HUDEP-2 (cell line): ENCODE measurements around the gene FBLN1.
"Not testable (repeated sequence)": the region's sequence is repeated elsewhere in the genome, so short reads cannot be mapped to it uniquely, and the experiment has no call there.

ENCODE experiments used
- DNase-seq, 76 experiments: peaks; one replicate each; lab custom pipeline; 2025; ENCODE audit not compliant: unreplicated experiment in 76 of 76; lab: John Stamatoyannopoulos, UW

Gene FBLN1

DNA sequence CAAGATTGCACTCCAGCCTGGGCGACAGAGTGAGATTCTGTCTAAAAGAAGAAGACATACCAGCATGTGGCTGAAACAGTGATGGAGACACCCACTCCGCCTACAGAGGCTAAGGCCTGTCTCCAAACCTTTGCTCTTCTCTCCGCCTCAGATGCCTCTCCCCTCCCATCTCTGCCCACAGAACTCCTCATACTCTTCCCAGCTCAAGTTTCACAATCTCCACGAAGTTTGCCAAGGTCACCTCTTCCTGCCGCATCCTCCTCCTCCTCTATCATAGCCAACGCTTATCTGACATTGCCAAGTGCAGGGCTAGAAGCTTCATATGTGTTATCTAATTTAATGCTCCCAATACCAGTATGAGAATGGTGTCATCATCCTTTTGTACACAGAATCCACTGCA, 25.9 kb upstream of the FBLN1 start:
- DNase-seq: no peak

DNA sequence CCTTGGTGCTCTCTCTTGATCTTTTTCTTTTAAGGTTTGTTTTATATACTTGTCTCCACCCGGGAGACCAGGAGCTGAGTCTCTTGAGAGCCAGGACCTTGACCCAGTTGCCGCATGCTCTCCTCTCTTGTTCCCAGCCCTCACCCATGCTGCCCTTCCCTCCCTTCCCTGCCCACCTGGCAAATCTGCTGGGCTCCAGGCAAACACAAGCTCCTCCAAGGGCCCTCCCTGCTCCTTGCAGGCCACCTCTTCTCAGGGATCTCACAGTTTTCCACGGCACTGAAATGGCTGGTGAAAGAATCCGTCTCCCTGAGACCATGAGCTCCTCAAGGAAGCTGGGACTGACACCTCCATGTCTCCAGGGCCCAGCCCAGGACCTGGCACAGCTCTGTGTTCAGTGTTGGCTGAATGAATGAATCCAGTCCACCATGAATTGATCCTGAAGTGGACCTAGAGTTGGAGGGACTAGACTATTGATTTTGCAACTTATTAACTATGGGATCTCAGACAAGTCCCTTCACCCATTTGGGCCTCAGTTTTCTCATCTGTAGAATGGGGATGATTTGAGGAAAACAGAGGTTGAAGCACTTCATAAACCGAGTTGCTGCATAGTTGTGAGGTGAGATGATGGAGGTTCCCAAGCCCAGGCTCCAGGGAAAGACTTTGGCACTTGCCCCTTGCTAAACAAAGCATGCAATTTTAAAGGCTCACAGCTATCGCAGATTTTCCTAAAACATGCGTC, 25.1 kb upstream of the FBLN1 start:
- DNase-seq: no peak

DNA sequence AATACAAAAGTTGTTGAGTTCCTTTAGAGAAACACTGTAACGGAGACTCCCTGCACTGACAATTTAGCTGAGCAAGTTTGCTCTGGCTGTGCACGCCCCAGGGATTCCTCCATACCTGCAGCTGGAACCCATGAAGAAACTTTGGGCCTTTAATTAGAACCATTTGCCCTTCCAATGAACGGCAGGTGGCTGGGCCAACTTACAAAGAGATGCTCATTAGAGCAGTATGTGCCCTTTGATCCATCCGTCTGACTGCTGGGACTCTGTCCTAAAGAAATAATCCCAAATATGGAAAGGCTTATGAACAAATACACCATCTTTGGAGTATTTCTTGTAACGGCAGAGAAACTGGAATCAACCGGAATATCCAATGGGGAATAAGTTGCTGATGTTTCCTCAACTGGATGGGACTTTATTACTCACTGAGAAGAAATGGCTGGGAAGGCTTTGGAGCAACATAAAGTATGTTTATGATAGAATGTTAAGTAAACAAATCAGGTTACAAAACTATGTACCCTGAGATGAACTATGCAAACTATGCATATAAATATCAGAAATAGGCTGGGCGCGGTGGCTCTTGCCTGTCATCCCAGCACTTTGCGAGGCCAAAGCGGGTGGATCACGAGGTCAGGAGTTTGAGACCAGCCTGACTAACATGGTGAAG, 24.4 kb upstream of the FBLN1 start:
- DNase-seq: no peak

GRCh38 chr22:45480717-45481116, 22.0 kb upstream of the FBLN1 start:
- DNase-seq: no peak

- DNase-seq: no peak
Observed at GRCh38 chr22:45481661-45482060, 21.0 kb upstream of the FBLN1 start.

DNA sequence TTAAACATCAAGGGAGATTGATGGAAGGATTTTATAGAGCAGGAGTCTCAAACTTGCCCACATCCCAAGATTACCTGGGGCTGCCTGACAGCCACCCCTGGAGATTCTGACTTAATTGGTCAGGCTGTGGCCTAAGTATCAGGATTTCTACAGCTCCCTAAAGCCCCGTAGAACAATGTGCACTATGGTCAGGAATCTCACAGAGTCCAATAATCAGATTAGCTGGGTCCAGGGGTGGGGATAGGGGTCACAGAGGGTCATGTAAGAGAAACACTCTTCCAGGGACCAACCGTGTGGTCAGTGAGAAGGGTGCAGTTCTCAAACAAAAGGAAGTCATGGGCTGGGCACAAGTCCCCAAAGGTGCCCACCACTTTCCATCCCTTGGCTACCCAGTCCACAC, 20.5 kb upstream of the FBLN1 start:
- no peak for DNase-seq

DNA sequence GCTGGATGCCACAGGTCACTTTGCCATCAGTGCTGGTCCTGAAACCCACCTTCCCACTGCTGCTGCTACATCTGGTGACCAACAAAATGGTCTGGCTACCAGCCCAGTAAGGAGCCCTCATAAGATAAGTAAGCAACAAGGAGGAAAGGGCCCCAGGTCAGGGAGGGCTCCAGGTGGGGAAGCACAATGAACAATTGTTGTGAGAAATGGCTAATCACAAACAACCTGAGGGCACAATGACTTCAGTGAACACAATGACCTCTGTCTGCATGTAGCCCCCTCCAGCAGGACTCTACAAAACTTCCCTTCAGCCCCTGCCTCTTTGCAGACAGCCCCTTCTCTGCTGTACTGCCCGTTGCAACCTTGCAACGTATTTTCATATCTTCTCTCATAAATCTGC, 19.4 kb upstream of the FBLN1 start:
- DNase-seq: no peak

DNA sequence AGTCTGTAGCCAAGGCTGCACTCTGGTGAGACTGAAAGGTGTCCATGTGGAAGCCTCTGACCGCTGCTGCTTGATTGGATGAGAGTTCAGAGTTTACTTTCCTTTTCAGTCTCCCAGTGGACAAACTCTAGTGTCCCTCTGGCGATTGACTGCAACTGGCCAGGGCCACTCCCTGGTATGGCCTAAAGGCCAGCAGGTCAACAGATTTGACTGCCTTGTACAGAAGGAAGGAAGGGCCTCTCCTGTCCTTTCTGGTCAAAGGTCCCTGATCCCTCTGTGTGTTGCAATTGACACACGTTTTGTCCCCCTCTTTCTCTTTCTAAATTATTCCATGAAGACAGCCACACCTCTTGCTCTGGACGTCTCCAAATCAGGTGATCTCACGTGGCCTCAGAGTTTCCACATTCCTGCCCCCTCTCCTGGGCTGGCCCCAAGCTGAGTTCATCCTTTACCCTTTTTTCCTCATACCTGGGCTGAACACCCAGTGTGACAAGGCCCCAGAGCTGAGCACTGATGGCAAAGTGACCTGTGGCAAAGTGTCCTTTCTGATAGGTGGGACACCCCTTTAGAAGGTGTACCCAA, 18.7 kb upstream of the FBLN1 start:
- no peak for DNase-seq

GRCh38 chr22:45484742-45485141, 17.9 kb upstream of the FBLN1 start:
- DNase-seq: no peak

DNA sequence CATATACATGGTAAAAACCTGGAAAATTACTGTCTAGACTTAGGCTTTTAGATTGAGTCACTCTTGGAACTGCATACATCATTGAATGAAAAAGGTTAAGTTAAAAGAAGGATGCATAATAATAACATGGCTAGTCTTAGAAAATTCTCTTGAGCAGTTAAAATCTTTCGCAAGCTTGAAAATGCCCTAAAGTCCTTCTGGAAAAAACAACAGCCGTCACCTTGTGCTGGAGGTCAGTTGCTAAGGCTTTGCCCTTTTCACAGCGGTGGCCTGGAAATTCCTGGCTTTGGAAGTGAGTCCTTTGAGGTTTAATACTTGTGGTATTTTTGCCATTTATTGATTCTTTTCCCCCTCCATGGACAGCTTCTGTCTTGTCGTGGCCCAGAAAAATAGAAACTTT, 17.4 kb upstream of the FBLN1 start:
- DNase-seq: no peak

DNA sequence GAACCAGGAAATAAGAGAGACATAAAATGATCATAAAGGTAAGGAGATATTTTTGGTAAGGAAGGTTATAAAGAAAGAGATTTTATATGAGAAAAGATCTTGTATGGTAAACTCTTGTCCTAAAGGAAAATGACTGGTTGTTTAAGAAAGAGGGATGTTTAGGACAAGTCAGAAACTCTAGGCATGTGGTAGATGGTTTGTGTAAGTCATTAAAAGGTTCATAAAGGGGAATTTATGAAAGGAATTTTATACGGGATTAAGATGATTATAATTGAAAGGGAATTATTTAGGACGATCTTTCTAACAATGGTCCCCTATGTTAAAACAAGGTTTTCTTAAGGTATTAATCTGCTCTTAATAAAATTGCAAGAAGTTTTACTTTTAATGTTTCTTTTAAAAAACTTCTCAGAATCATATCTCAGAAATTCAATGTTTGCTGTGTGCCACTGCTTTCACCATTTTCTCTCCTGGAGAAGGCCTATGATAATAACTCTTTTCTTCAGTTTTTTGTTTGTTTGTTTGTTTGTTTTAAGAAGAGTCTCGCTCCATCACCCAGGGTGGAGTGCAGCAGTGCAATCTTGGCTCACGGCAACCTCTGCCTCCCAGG, 13.8 kb upstream of the FBLN1 start:
- no peak for DNase-seq

DNA sequence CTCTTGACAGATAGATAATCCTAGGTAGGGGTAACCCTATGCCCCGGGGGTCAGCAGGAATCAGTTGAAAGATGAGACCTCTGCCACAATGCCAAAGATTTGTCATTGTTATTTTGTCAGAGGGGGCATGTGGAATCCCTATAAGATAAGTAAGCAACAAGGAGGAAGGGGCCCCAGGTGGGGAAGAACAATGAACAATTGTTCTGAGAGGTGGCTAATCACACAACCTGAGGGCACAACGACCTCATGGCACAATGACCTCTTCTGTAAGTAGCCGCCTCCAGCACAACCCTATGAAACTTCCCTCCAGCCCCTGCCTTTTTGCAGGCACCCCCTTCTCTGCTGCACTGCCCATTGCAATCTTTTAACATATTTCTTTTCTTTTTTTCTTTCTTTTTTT, 11.8 kb upstream of the FBLN1 start:
- no peak for DNase-seq

- DNase-seq: no peak
Observed at GRCh38 chr22:45491841-45492240, 10.8 kb upstream of the FBLN1 start.

- DNase-seq: no peak
Observed at GRCh38 chr22:45493286-45493771, 9.4 kb upstream of the FBLN1 start.

- DNase-seq: not testable (repeated sequence)
Observed at GRCh38 chr22:45494306-45494705, 8.4 kb upstream of the FBLN1 start.

GRCh38 chr22:45495616-45496015, 7.1 kb upstream of the FBLN1 start:
- DNase-seq: not testable (repeated sequence)

DNA sequence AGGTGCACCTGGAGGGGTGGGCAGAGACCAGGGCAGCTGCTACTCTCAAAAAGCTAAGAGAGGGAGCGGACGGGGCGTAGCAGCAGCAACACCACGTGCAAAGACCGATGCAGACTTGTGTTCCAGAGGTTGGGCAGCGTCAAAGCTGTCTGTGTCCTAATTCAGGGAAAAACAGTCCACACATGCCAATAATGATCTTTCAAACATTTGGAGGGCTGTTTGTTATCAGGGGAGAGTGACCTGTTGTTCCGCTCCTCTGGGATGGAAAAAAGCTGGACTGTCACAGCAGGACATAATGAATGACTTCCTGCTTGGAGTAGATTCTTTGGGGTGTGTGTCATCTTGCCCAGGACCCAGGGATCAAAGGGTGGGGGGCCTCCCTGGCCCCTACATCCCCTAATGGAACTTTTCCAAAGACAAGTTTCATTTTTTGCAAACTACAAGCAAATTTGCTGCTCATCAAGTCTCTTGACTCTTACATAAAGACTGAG, 6.2 kb upstream of the FBLN1 start:
- no peak for DNase-seq

- DNase-seq: no peak
Observed at GRCh38 chr22:45497351-45498145, 5.1 kb upstream of the FBLN1 start.

DNA sequence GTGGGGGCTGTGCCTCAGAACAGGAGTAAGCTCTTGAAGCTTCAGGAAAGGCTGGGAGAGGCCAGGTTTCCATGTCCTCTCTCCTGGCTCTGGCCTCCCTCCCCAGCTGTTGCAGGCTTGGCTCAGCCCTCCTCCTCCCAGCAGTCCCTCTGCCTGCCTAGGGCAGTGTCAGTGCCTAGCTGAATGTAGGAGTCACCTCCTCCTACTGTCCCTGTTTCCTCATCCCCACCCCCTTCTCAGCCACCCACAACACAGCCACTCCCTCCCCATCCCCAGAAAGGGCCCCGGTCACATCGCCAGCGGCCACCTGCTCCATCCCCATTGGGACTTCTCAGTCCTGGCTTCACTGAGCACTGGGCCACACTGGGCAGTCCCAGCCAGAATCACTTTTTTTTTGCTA, 2.9 kb upstream of the FBLN1 start:
- no peak for DNase-seq

DNA sequence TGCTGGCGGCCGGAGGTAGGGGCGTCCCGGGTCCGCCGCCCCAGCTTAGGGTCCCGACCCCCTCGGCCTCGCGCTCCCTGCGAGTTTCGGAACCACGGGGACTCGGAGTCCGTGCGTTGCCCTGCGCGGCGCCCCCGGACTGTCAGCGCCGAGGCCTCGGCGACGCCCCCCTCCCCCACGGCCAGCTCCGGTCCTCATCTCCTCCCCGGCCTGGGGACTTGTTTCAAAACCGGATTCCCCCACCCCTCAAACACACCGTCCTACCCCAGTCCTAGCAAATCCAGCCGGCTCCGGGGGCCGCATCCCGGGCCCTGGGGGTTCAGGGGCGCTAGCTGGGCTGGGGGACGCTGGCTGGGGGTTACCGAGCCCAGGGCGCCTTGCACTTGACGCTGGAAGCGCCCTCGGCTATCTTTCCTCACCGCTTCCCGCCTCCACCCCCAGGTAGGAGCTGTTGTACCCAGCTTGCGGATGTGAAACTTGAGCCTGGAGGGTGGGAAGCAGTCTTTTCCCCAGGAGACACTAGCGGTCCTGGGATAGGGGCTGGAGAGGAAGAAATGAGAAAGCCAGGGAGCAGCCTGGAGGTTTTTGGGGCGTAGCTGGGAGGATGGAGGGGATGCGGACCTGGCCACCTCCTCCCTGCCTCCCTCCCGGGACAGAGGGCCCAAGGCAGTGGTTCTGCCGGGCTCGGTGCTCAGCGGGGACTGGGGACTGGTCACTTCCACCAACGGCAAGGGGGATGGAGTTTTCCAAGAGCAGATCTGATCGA, 550 bp downstream of the FBLN1 start:
- no peak for DNase-seq
